ENCODE measurements around the gene ZNF222. TPM values are rescaled to one million over a fixed set of nuclear protein-coding genes. Genes with fewer than 3 reads are reported as not detected.

Gene ZNF222
- 5.3 and 6.5 TPM in 2 replicates for total RNA-seq (2022)
- Bru-seq, nascent RNA: percentile 71 among the genes with signal in this experiment
- BruChase-seq, experiment 1, labeled RNA remaining after a 6-hour chase: percentile 68 among the genes with signal in this experiment
- BruChase-seq, experiment 2, labeled RNA remaining after a 2-hour chase: percentile 77 among the genes with signal in this experiment
- long read RNA-seq, partial matches to known transcripts: 0 of 6 reads
- long read RNA-seq, other reads (novel, unspliced or antisense): 2 of 6 reads

GRCh38 chr19:44025217-44025936, at the start of gene ZNF222:
Gene ZNF222 (plus strand): TSS chr19:44025379. CDS start chr19:44025437, 58 bp downstream.
- CTCF ChIA-PET: no interaction called here
- no peak for TF ChIP-seq CTCF (IDR thresholded peaks at IDR 0.05; ENCODE audit: unreplicated experiment)
- intact Hi-C loops (cut with micrococcal nuclease; ENCODE audit: unreplicated experiment): loop anchor here (1.0 kb wide), 1 partner anchor 22 kb away; no protein-coding TSS in a partner anchor
- peak within 1 kb of the TSS; percentile 90 for H3K27ac Mint-ChIP-seq (ENCODE audit: unreplicated experiment)
- peaks cover 7% of the 10 kb centered on the region for H3K4me1 Mint-ChIP-seq (ENCODE audit: low read depth, unreplicated experiment)
- peaks cover 10% of the 10 kb centered on the region for H3K9me3 Mint-ChIP-seq (ENCODE audit: low read depth, unreplicated experiment)
- peak; percentile 77 for DNase-seq
- H3K27me3 Mint-ChIP-seq (ENCODE audit: unreplicated experiment): peaks cover 12% of the 10 kb centered on the region
- H3K4me3 Mint-ChIP-seq (ENCODE audit: low read depth, unreplicated experiment): peak within 1 kb of the TSS; percentile 93
- H3K36me3 Mint-ChIP-seq (ENCODE audit: insufficient read depth, unreplicated experiment): peaks cover 14% of the 10 kb centered on the region
- BruUV-seq (replicated peaks): TSS peak; percentile 66

GRCh38 chr19:43976732-43977131, 48.4 kb upstream of the ZNF222 start:
- TF ChIP-seq CTCF (IDR thresholded peaks at IDR 0.05; ENCODE audit: unreplicated experiment): no peak
- CTCF ChIA-PET: no interaction called here
- H3K27ac Mint-ChIP-seq (ENCODE audit: unreplicated experiment): no peak overlapping the region
- H3K27me3 Mint-ChIP-seq (ENCODE audit: unreplicated experiment): no peaks in the 10 kb centered on the region
- H3K4me1 Mint-ChIP-seq (ENCODE audit: low read depth, unreplicated experiment): no peaks in the 10 kb centered on the region
- intact Hi-C loops (cut with micrococcal nuclease; ENCODE audit: unreplicated experiment): no loop called here
- H3K36me3 Mint-ChIP-seq (ENCODE audit: insufficient read depth, unreplicated experiment): peaks cover 21% of the 10 kb centered on the region
- peaks cover 18% of the 10 kb centered on the region for H3K9me3 Mint-ChIP-seq (ENCODE audit: low read depth, unreplicated experiment)
- no TSS peak for BruUV-seq (replicated peaks)
- no peak for DNase-seq
- H3K4me3 Mint-ChIP-seq (ENCODE audit: low read depth, unreplicated experiment): no peak overlapping the region

GRCh38 chr19:43983544-43983911, 41.7 kb upstream of the ZNF222 start:
- intact Hi-C loops (cut with micrococcal nuclease; ENCODE audit: unreplicated experiment): no loop called here
- Mint-ChIP-seq H3K27me3 (ENCODE audit: unreplicated experiment) (no peaks in the 10 kb centered on the region), H3K9me3 (ENCODE audit: low read depth, unreplicated experiment) (peaks cover 9% of the 10 kb centered on the region), H3K4me3 (ENCODE audit: low read depth, unreplicated experiment) (peak overlapping the region; percentile 83), H3K36me3 (ENCODE audit: insufficient read depth, unreplicated experiment) (peaks cover 11% of the 10 kb centered on the region), H3K27ac (ENCODE audit: unreplicated experiment) (no peak overlapping the region), H3K4me1 (ENCODE audit: low read depth, unreplicated experiment) (no peaks in the 10 kb centered on the region)
- CTCF ChIA-PET: no interaction called here
- no peak for DNase-seq
- TF ChIP-seq CTCF (IDR thresholded peaks at IDR 0.05; ENCODE audit: unreplicated experiment): no peak
- BruUV-seq (replicated peaks): no TSS peak

GRCh38 chr19:43983912-43984686, 41.1 kb upstream of the ZNF222 start, which contains the start of gene ZNF155:
Gene ZNF155 (plus strand): TSS chr19:43984188. CDS start chr19:43988544, 4,356 bp downstream.
- Mint-ChIP-seq H3K27me3 (ENCODE audit: unreplicated experiment) (no peaks in the 10 kb centered on the region), H3K4me1 (ENCODE audit: low read depth, unreplicated experiment) (no peaks in the 10 kb centered on the region), H3K9me3 (ENCODE audit: low read depth, unreplicated experiment) (peaks cover 12% of the 10 kb centered on the region), H3K27ac (ENCODE audit: unreplicated experiment) (peak within 1 kb of the TSS; percentile 77), H3K4me3 (ENCODE audit: low read depth, unreplicated experiment) (peak within 1 kb of the TSS; percentile 83), H3K36me3 (ENCODE audit: insufficient read depth, unreplicated experiment) (peaks cover 11% of the 10 kb centered on the region)
- peak; percentile 85 for DNase-seq
- CTCF ChIA-PET: no interaction called here
- intact Hi-C loops (cut with micrococcal nuclease; ENCODE audit: unreplicated experiment): no loop called here
- no peak for TF ChIP-seq CTCF (IDR thresholded peaks at IDR 0.05; ENCODE audit: unreplicated experiment)
- BruUV-seq (replicated peaks): no TSS peak
